ENCODE measurements around the gene MGMT.

The MGMT gene

DNA sequence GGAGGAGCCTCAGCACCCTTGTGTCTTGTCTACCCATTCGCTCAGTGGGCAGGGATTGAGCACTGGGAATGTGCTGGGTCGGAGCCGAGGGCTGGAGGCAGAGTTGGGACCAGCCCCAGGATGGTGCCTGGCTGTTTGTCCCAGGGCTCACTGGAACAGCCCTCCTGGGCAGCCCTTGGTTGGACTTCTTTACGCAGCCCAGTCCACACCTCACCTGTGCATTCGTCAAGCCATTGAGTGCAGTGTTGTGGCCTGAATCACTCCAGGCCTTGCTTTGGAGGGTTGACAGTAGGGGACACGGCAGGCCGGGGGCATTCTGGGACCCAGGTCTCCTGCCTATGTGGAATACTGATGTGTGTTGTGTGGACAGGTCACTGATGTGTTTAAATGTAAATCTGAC, 229.6 kb downstream of the MGMT start:
- no peak for DNase-seq

DNA sequence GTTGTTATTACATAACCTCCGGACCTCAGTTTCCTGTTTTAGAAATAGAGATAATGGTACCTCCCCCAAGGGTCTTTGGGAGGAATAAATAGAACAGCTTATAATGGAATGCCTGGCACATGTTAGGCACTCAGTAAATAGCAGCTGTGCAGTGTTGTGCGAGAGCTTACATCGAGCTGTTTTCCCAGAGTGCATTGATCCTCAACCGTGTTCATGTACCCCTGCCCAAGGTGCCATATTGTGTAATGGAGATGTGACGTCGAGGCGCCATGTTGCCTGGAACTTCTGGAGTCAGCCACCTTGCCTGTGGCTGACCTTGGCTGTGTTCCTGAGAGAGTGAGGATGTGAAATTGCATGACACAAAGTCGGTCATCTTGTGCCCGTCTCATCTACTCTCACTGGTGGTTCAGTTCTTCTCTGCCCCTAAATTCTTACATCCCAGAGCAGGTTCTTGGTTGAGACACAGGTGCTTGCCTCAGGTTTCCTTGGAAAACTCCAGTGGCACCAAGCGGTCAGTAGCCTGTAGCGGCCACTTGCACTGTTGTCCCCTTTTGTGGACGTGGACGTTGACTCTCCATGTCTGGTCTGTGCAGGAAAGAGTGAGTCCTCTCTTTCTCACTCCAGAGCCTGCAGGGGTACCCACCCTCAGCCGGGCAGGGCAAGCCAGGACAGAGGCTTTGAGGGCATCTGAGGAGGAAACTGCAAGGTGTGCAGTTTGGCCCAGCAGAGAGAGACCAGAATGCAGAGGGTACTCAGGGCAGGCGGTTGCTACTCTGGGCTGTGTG, 230.6 kb downstream of the MGMT start:
- DNase-seq = no peak

DNA sequence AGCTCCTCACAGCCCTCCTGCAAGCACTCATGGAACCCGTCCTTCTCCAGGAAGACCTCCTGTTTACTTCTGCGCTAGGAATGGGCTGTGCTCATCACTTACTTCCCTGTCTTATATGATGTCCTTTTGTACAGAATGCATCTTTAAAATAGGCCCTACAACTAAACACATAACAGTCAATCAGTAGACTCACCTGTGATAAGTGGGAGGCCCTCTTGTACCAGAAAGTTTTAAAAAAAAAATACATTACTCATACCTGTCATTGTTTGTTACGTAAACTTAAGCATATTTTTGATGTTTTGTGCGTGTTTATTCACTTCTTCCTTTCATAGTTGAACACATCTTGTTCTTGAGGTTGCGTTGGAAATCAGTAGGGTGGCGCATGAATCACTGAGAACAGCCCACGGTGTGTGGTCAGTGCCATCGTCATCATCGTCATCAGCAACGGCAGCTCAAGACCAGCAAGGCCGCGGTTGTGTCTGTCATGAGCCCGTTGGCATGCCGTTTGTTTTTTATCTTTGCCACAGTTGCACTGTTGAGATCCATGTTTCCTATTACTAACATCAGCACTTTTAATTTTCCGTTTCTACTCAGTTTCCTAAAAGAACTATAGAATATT, 232.8 kb downstream of the MGMT start:
- no peak for DNase-seq

DNA sequence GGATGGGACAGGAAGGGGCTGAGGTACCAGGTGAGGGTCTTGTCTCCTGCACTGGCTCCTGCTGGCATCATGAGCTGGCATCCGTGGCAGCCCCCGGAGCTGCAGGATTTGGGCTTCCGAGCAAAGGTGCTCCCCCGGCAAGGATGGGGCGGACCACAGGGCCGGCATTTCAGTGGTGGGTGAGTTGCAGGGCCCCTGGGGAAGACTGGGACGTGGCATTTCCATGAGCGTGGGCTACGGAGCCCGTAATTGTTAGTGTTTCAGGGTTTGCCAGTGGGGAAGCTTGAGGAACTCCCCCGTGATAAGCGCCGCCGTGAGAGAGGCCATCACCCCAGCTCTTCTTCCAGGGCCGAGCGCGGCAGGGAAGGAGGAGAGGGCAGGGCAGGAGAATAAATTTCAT, 235.6 kb downstream of the MGMT start:
- no peak for DNase-seq

- no peak for DNase-seq
These were observed 236.5 kb downstream of the MGMT start for GRCh38 chr10:129703287-129704137.

DNA sequence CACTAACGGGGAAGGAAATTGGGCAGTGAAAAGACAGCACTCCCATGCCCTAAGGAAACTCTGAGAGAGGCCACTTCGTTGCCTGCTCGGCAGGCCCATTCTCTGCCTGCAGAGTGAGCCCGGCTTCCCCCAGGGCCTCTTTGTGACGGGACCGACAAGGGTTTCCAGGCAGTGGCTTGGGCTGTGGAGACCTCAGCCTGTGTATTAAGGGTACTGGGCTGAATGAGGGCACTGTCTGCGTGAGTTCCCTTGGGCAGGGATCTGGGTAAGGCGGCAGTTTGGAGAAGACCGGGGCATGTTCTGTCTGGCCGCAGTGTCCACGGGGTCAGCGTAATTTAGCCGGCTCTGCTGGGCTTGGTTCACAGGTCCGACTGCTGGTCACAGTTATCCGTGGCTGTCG, 237.2 kb downstream of the MGMT start:
- no peak for DNase-seq

DNA sequence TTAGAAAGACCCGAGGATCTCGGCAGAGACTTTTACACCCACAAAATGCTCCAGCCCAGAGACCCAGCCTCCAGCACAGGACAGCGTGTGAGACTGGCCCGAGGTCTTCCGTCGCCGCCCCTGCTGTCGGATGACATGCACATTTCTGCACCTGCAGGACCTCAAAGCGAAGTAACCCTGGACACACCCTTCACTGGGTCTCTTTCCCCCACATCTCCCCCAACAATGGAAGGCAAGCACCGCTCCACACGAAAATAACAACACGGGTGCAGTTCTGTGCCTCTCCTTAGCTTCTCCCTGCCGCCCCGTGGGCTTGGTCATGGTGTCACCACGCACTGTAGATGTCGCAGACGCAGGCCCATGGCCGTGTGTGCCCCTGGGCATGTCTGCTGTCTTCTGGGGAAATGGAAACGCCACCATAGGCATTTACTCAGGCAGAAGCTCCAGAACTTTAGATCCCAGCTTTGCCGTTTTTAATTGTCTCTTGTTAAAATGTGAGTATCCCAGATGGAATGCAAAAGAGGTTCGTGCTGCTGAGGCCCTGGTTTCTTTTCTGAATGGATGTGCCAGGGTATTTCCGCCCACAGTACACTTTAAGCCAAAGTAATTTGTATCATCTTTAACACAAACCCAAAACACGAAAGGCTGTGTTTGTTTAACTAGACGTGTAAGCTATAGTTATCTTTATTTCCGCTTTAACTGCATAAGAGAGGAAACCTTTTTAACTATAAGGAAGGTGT, 237.9 kb downstream of the MGMT start:
- DNase-seq = no peak

GRCh38 chr10:129705676-129706075, 238.6 kb downstream of the MGMT start:
- no peak for DNase-seq

DNA sequence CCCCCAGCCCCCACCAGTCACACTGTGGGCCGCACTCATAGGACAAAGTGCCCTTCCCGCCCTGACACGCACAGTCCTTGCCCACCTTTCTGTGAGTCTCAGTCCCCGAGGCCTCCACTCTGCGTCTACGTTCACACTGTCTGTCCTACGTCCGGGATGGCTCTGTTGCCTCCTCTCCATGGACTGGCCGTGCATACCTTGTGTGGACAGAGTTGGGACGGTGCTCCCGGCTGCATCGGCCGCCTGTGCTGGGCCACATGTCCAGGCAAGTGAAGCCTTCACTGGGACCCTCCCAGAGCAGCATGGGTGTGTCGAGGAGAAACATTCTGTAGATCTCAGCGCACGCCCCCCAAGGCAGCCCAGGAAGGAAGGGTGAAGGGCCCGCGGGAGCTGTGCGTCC, 239.0 kb downstream of the MGMT start:
- no peak for DNase-seq

- DNase-seq = no peak
These were observed 239.5 kb downstream of the MGMT start for GRCh38 chr10:129706523-129706922.

DNA sequence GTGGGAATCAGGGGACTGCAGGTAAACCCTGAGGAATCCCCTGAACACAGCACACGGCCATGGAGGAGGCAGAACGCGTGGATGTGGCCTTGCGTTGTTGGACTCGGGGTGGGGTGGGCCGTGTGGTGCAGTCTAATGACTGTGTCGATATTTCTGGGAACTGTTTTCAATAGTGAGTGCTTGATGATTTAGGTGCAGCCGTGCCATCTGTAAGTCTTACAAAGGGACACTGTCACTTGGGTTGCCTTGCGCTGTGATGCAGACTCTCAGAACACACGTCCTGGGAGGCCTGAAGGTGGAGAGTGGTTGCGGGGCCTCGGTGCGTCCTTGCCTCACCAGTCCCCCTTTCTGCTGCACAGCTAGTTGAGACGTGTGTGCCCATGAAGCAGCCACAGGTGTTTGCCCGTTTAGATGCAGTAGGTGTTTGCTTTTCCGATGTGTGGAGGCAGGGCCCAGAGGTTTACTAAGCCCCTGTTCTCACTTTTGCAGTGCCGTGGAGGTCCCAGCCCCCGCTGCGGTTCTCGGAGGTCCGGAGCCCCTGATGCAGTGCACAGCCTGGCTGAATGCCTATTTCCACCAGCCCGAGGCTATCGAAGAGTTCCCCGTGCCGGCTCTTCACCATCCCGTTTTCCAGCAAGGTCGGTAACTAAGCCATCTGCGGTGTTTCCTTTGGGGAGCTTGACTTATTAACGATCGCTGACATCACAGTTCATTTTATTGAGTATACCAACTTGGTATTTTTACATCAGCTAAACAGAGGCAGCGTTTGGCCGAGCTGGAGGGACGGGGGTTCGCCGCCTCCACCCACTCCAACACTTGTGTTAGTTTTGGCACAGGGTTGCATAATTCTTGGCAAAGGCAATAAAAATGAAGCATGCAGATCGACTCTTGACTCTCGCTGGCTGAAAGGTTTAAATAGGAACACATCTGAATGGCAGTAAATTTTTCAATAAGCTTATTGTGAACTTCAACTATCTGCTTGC, 240.7 kb downstream of the MGMT start:
- DNase-seq = no peak

- DNase-seq = no peak
These were observed 242.1 kb downstream of the MGMT start for GRCh38 chr10:129709101-129709500.

- DNase-seq = no peak
These were observed 242.8 kb downstream of the MGMT start for GRCh38 chr10:129709627-129710509.

- DNase-seq = no peak
These were observed 243.4 kb downstream of the MGMT start for GRCh38 chr10:129710510-129710847.

GRCh38 chr10:129711291-129711690, 244.2 kb downstream of the MGMT start:
- no peak for DNase-seq

DNA sequence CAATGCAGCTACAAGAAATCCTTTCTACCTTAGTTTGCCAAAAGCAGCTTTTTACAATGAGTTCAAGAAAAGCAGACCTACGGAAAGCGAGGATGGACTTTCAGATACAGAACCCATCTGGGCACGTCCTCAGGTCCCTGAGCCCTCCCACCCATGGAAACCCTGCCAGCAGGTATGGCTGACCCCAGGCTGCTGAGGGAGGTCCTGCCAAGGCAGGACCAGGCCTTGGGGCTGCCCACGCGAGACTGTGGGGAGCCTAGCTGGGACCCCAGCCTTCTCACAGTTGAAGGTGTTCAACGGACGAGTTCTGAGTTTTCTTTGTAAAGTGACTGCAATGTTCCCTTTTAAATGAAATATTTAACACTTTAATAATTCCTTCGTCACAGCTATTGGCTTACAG, 245.0 kb downstream of the MGMT start:
- no peak for DNase-seq

GRCh38 chr10:129713659-129714265, 246.7 kb downstream of the MGMT start:
- DNase-seq = no peak

DNA sequence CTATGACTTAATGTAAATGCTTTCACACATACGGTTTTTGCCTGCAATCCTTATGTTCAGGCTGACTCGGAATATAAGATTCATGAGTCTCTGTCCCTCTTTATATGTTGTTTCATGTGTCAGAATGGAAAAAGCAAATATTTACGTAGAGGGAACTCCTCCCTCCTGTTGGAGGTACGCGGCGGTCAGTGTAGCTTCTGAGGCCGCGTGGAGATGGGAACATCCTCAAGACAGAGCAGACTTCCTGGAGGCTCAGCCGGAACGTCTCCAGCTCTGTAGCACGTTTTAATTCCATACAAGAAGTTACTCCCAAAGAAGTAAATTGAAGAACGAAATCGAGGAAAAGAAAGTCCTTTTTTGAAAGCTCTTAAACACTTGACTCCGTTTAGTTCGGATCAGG, 248.8 kb downstream of the MGMT start:
- DNase-seq = no peak

- no peak for DNase-seq
These were observed 249.2 kb downstream of the MGMT start for GRCh38 chr10:129716211-129716681.

DNA sequence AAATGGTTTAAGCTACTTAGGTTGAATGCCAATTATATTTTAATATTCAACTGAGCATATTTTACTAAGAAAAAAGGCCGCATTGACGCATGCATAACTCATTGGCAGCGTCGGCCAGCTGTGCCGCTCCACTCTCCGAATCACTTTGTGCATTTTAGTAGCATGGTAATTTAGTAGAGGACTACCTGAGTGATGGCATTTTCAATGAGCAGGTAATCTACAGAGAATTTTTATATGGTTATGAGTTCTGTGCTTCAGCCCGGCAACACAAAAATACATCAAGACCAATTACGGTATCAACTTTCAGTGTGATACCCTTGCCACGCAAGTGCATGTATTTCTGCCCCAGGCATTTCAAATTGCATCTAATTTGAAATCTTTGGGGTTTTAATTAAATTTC, 249.8 kb downstream of the MGMT start:
- no peak for DNase-seq

Measured in CD4-positive, alpha-beta T cell treated with Interferon gamma for 1 hour (primary cell).